ENCODE results near the gene GATA1.

Gene GATA1

DNA sequence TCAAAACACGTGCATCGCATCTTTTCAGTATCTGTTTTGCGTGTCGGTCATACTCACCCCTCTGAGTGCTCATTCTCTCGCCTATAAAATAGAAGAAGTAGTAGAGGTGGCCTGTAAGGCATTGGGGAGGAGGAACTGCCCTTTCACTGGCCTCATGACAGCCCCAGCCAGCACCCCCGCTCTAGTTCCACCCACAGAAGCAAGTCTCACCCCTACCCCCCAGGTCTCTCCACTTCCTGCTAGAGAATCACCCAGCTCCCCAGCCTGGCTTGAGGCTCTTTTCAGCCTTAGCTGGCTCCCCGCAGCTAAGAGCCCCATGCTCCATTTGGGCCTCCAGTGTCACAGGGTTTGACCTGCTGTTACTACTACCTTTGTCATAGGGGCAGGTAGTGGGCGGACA, 27.3 kb downstream of the GATA1 start:
- no CpG with 5 or more reads among the region's 8 CpGs for WGBS, 2 donors (ENCODE audit: extremely low coverage in 2 of 2, insufficient read length in 2 of 2, insufficient replicate concordance in 1 of 2)
- no peak overlapping the region for H3K9ac ChIP-seq (ENCODE audit: low read depth, low read length, poor library complexity)

DNA sequence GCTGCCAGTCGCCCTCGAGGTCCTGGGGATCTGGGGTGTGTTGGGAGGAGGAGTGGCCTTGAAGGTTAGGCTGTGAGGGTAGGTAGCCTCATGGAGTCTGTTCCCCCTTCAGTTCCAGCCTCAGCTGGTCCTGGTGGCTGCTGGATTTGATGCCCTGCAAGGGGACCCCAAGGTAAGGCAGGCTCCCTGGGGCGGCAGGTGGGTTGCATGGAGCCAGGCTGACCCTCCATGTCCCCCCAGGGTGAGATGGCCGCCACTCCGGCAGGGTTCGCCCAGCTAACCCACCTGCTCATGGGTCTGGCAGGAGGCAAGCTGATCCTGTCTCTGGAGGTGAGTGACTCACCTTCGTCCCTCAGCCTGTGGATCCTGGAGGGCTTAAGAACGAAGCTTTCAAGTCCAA, 28.3 kb downstream of the GATA1 start:
- no peak overlapping the region for H3K4ac ChIP-seq (ENCODE audit: low read length)
- DNase-seq (ENCODE audit: low spot score), result no peak
- H2BK120ac ChIP-seq (ENCODE audit: low read depth, low read length), result no peak overlapping the region
- no peak overlapping the region for H3K27ac ChIP-seq (replicated peaks; ENCODE audit: low read length)
- H2BK12ac ChIP-seq (ENCODE audit: low read length), result no peak overlapping the region
- H3K9me3 ChIP-seq (replicated peaks in 1 of 2; ENCODE audit: control insufficient read depth in 2 of 2, insufficient read depth in 1 of 2, low read depth in 1 of 2, low read length in 2 of 2), result no peaks in the 10 kb centered on the region
- whole genome bisulfite sequencing, 2 donors (ENCODE audit: extremely low coverage in 2 of 2, insufficient read length in 2 of 2, insufficient replicate concordance in 1 of 2), result no CpG with 5 or more reads among the region's 8 CpGs
- no peak overlapping the region for H2AFZ ChIP-seq (ENCODE audit: low read length)
- H3K4me3 ChIP-seq (ENCODE audit: low read length in 2 of 2), result no peak overlapping the region
- no peaks in the 10 kb centered on the region for H3K4me1 ChIP-seq (ENCODE audit: control insufficient read depth in 2 of 2, insufficient read depth in 1 of 2, low read depth in 1 of 2, low read length in 2 of 2)
- no peak overlapping the region for H3K23ac ChIP-seq (ENCODE audit: low read depth, low read length, poor library complexity)
- no peak overlapping the region for H3K9ac ChIP-seq (ENCODE audit: low read depth, low read length, poor library complexity)
- no peak overlapping the region for H3K14ac ChIP-seq (ENCODE audit: low read length)
- H3K36me3 ChIP-seq (replicated peaks in 1 of 2; ENCODE audit: control insufficient read depth in 2 of 2, insufficient read depth in 2 of 2, low read length in 2 of 2), result peaks cover 16 to 60% of the 10 kb centered on the region in 2 donors
- H2BK5ac ChIP-seq (ENCODE audit: low read length), result no peak overlapping the region
- no peaks in the 10 kb centered on the region for H3K79me1 ChIP-seq (ENCODE audit: low read depth, low read length)
- no peak overlapping the region for H2BK15ac ChIP-seq (ENCODE audit: low read length)
- no peak overlapping the region for H3K18ac ChIP-seq (ENCODE audit: low read length)
- no peak overlapping the region for H4K8ac ChIP-seq (ENCODE audit: low read depth, low read length)
- no peak overlapping the region for H4K91ac ChIP-seq (ENCODE audit: low read depth, low read length, poor library complexity)
- no peak overlapping the region for H2AK5ac ChIP-seq (ENCODE audit: low read depth, low read length)
- H3K27me3 ChIP-seq (ENCODE audit: control insufficient read depth in 3 of 3, insufficient read depth in 3 of 3, low read depth in 1 of 3, low read length in 3 of 3), result peaks cover 0 to 3% (median 0%) of the 10 kb centered on the region in 3 experiments
- H3K4me2 ChIP-seq (ENCODE audit: insufficient read depth, low read length, poor library complexity, severe bottlenecking), result no peak overlapping the region

More for the DNA sequence above, 27.3 kb downstream of the GATA1 start:
- DNase-seq (ENCODE audit: low spot score), result no peak
- Histone ChIP-seq H4K91ac (ENCODE audit: low read depth, low read length, poor library complexity) (no peak overlapping the region), H3K36me3 (replicated peaks in 1 of 2; ENCODE audit: control insufficient read depth in 2 of 2, insufficient read depth in 2 of 2, low read length in 2 of 2) (peaks cover 11 to 54% of the 10 kb centered on the region in 2 donors), H3K4ac (ENCODE audit: low read length) (no peak overlapping the region), H3K79me1 (ENCODE audit: low read depth, low read length) (no peaks in the 10 kb centered on the region), H2BK120ac (ENCODE audit: low read depth, low read length) (no peak overlapping the region), H2BK15ac (ENCODE audit: low read length) (no peak overlapping the region), H3K4me2 (ENCODE audit: insufficient read depth, low read length, poor library complexity, severe bottlenecking) (no peak overlapping the region), H2AFZ (ENCODE audit: low read length) (no peak overlapping the region), H3K18ac (ENCODE audit: low read length) (no peak overlapping the region), H2AK5ac (ENCODE audit: low read depth, low read length) (no peak overlapping the region), H3K23ac (ENCODE audit: low read depth, low read length, poor library complexity) (no peak overlapping the region), H2BK12ac (ENCODE audit: low read length) (no peak overlapping the region), H3K4me1 (ENCODE audit: control insufficient read depth in 2 of 2, insufficient read depth in 1 of 2, low read depth in 1 of 2, low read length in 2 of 2) (no peaks in the 10 kb centered on the region), H3K27me3 (ENCODE audit: control insufficient read depth in 3 of 3, insufficient read depth in 3 of 3, low read depth in 1 of 3, low read length in 3 of 3) (peaks cover 0 to 3% (median 0%) of the 10 kb centered on the region in 3 experiments), H3K14ac (ENCODE audit: low read length) (no peak overlapping the region), H3K4me3 (ENCODE audit: low read length in 2 of 2) (no peak overlapping the region), H3K9me3 (replicated peaks in 1 of 2; ENCODE audit: control insufficient read depth in 2 of 2, insufficient read depth in 1 of 2, low read depth in 1 of 2, low read length in 2 of 2) (no peaks in the 10 kb centered on the region), H2BK5ac (ENCODE audit: low read length) (no peak overlapping the region), H3K27ac (replicated peaks; ENCODE audit: low read length) (no peak overlapping the region), H4K8ac (ENCODE audit: low read depth, low read length) (no peak overlapping the region)

DNA sequence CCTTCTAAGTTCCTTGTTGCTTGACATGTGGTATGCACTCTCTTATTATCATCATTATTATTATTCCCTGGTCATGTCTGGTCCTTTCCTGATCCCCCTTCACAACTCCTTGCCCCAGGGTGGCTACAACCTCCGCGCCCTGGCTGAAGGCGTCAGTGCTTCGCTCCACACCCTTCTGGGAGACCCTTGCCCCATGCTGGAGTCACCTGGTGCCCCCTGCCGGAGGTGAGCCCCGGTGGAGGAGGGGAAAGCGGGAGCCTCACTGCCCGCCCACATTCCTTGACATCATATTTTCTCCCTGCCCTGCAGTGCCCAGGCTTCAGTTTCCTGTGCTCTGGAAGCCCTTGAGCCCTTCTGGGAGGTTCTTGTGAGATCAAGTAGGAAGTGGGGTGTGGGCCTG, 28.9 kb downstream of the GATA1 start:
- Histone ChIP-seq H3K27ac (replicated peaks; ENCODE audit: low read length) (no peak overlapping the region), H3K27me3 (ENCODE audit: control insufficient read depth in 3 of 3, insufficient read depth in 3 of 3, low read depth in 1 of 3, low read length in 3 of 3) (peaks cover 0 to 3% (median 0%) of the 10 kb centered on the region in 3 experiments), H4K91ac (ENCODE audit: low read depth, low read length, poor library complexity) (no peak overlapping the region), H4K8ac (ENCODE audit: low read depth, low read length) (no peak overlapping the region), H3K4me2 (ENCODE audit: insufficient read depth, low read length, poor library complexity, severe bottlenecking) (no peak overlapping the region), H3K79me1 (ENCODE audit: low read depth, low read length) (no peaks in the 10 kb centered on the region), H3K9ac (ENCODE audit: low read depth, low read length, poor library complexity) (no peak overlapping the region), H2BK12ac (ENCODE audit: low read length) (no peak overlapping the region), H2BK120ac (ENCODE audit: low read depth, low read length) (no peak overlapping the region), H3K4me1 (ENCODE audit: control insufficient read depth in 2 of 2, insufficient read depth in 1 of 2, low read depth in 1 of 2, low read length in 2 of 2) (no peaks in the 10 kb centered on the region), H2BK5ac (ENCODE audit: low read length) (no peak overlapping the region), H3K23ac (ENCODE audit: low read depth, low read length, poor library complexity) (no peak overlapping the region), H3K14ac (ENCODE audit: low read length) (no peak overlapping the region), H2BK15ac (ENCODE audit: low read length) (no peak overlapping the region), H2AK5ac (ENCODE audit: low read depth, low read length) (no peak overlapping the region), H3K18ac (ENCODE audit: low read length) (no peak overlapping the region), H2AFZ (ENCODE audit: low read length) (no peak overlapping the region), H3K36me3 (replicated peaks in 1 of 2; ENCODE audit: control insufficient read depth in 2 of 2, insufficient read depth in 2 of 2, low read length in 2 of 2) (peaks cover 16 to 60% of the 10 kb centered on the region in 2 donors), H3K9me3 (replicated peaks in 1 of 2; ENCODE audit: control insufficient read depth in 2 of 2, insufficient read depth in 1 of 2, low read depth in 1 of 2, low read length in 2 of 2) (no peaks in the 10 kb centered on the region), H3K4me3 (ENCODE audit: low read length in 2 of 2) (no peak overlapping the region), H3K4ac (ENCODE audit: low read length) (no peak overlapping the region)
- no peak for DNase-seq (ENCODE audit: low spot score)
- no CpG with 5 or more reads among the region's 8 CpGs for WGBS, 2 donors (ENCODE audit: extremely low coverage in 2 of 2, insufficient read length in 2 of 2, insufficient replicate concordance in 1 of 2)

DNA sequence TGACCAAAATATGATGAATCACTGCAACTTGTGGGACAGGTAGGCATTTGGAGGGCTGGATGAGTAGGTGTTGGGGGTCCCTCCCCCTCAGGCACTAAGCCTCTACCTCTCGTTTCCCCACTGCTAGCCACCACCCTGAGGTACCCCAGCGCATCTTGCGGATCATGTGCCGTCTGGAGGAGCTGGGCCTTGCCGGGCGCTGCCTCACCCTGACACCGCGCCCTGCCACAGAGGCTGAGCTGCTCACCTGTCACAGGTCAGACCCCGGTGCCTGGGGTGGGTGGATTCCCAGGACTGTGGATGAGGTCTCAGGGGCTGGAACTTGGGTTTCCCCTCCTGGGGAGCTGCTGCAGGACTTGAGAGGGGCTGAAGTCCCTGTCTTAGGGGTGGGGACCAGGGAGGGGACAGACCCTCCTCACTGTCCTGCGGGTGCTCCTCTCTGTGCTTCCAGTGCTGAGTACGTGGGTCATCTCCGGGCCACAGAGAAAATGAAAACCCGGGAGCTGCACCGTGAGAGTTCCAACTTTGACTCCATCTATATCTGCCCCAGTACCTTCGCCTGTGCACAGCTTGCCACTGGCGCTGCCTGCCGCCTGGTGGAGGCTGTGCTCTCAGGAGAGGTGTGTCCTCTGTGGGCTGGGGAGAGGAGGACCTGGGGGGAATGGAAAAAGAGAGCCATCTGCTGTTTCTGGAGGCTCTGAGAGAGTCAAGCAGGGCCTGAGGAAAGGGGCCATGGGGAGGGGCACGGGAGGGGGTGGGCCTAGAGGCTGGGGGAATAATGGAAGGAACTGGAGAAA, 29.8 kb downstream of the GATA1 start:
- Histone ChIP-seq H3K36me3 (replicated peaks in 1 of 2; ENCODE audit: control insufficient read depth in 2 of 2, insufficient read depth in 2 of 2, low read length in 2 of 2) (peaks cover 19 to 59% of the 10 kb centered on the region in 2 donors), H3K14ac (ENCODE audit: low read length) (no peak overlapping the region), H3K27ac (replicated peaks; ENCODE audit: low read length) (no peak overlapping the region), H2BK12ac (ENCODE audit: low read length) (no peak overlapping the region), H3K18ac (ENCODE audit: low read length) (no peak overlapping the region), H4K8ac (ENCODE audit: low read depth, low read length) (no peak overlapping the region), H3K4ac (ENCODE audit: low read length) (no peak overlapping the region), H4K91ac (ENCODE audit: low read depth, low read length, poor library complexity) (no peak overlapping the region), H3K9ac (ENCODE audit: low read depth, low read length, poor library complexity) (no peak overlapping the region), H2AK5ac (ENCODE audit: low read depth, low read length) (no peak overlapping the region), H3K79me1 (ENCODE audit: low read depth, low read length) (no peaks in the 10 kb centered on the region), H2BK120ac (ENCODE audit: low read depth, low read length) (no peak overlapping the region), H3K27me3 (ENCODE audit: control insufficient read depth in 3 of 3, insufficient read depth in 3 of 3, low read depth in 1 of 3, low read length in 3 of 3) (peaks cover 0 to 3% (median 0%) of the 10 kb centered on the region in 3 experiments), H3K4me1 (ENCODE audit: control insufficient read depth in 2 of 2, insufficient read depth in 1 of 2, low read depth in 1 of 2, low read length in 2 of 2) (no peaks in the 10 kb centered on the region), H2BK5ac (ENCODE audit: low read length) (no peak overlapping the region), H3K23ac (ENCODE audit: low read depth, low read length, poor library complexity) (no peak overlapping the region), H3K9me3 (replicated peaks in 1 of 2; ENCODE audit: control insufficient read depth in 2 of 2, insufficient read depth in 1 of 2, low read depth in 1 of 2, low read length in 2 of 2) (no peaks in the 10 kb centered on the region), H2BK15ac (ENCODE audit: low read length) (no peak overlapping the region), H3K4me3 (ENCODE audit: low read length in 2 of 2) (no peak overlapping the region), H3K4me2 (ENCODE audit: insufficient read depth, low read length, poor library complexity, severe bottlenecking) (no peak overlapping the region), H2AFZ (ENCODE audit: low read length) (no peak overlapping the region)
- WGBS, 2 donors (ENCODE audit: extremely low coverage in 2 of 2, insufficient read length in 2 of 2, insufficient replicate concordance in 1 of 2), result no CpG with 5 or more reads among the region's 18 CpGs
- no peak for DNase-seq (ENCODE audit: low spot score)

Measured in neuronal stem cell (in vitro differentiated cells).